T-helper 1 cell (primary cell): ENCODE measurements around the gene WDR6.

ENCODE experiments used
- DNase-seq, 5 donors: peaks; one replicate each; pipeline ENCODE4 v3.0.0-alpha.2; 2012 to 2020

The WDR6 gene

DNA sequence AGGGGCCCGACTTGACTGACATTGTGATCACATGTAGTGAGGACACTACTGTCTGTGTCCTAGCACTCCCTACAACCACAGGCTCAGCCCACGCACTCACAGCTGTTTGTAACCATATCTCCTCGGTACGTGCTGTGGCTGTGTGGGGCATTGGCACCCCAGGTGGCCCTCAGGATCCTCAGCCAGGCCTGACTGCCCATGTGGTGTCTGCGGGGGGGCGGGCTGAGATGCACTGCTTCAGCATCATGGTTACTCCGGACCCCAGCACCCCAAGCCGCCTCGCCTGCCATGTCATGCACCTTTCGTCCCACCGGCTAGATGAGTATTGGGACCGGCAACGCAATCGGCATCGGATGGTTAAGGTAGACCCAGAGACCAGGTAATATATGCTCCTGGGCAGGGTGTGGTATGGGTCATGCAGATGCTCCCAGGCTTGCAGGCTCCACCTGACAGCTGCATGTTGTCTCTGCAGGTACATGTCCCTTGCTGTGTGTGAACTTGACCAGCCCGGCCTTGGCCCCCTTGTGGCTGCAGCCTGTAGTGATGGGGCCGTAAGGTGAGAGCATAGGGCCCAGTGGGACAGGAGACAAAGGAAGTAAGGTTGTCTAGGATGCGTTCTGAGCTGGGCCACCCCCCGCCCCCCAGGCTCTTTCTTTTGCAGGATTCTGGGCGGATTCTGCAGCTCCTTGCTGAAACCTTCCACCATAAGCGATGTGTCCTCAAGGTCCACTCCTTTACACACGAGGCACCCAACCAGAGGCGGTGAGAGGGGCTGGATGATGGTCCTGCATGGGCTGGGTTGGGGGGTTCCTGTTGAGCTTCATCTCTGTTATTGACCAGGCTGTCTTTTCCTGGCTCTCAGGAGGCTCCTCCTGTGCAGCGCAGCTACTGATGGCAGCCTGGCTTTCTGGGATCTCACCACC is 6.8 kb downstream of the WDR6 start:
- DNase-seq, result peak in 3 of 5 donors; percentile 29 to 49 (median 32)

DNA sequence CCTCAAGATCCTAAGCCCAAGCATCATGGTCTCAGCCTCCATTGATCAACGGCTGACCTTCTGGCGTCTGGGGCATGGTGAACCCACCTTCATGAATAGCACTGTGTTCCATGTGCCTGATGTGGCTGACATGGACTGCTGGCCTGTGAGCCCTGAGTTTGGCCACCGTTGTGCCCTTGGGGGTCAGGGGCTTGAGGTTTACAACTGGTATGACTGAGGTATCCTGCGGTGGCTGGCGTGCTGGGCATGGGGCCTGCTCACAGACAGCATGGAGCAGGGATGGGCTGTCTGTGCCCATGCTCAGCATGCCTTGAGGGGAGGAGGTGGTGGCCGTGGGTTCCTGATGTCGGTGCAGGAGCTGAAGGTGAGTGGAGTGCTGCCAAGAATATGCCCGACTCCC is 7.9 kb downstream of the WDR6 start:
- no peak for DNase-seq

DNA sequence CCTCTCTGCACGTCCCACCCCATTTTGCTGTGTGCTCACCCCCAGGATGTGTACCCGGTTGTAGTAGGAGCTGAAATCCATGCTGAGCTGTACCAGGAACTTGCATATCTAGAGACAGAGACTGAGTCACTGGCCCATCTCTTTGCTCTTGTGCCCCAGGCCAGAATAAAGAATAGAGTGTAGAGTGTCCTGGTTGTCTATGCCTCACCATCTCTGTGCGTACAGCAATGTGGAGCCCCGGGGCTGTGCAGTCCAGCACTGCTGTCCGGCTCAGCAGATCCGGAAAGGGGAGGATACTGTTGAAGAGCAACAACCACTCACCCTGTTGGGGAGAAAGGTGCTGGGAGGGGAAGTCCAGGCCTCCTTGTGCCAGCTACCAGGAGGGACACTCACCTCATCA is 8.6 kb downstream of the WDR6 start:
- no peak for DNase-seq

DNA sequence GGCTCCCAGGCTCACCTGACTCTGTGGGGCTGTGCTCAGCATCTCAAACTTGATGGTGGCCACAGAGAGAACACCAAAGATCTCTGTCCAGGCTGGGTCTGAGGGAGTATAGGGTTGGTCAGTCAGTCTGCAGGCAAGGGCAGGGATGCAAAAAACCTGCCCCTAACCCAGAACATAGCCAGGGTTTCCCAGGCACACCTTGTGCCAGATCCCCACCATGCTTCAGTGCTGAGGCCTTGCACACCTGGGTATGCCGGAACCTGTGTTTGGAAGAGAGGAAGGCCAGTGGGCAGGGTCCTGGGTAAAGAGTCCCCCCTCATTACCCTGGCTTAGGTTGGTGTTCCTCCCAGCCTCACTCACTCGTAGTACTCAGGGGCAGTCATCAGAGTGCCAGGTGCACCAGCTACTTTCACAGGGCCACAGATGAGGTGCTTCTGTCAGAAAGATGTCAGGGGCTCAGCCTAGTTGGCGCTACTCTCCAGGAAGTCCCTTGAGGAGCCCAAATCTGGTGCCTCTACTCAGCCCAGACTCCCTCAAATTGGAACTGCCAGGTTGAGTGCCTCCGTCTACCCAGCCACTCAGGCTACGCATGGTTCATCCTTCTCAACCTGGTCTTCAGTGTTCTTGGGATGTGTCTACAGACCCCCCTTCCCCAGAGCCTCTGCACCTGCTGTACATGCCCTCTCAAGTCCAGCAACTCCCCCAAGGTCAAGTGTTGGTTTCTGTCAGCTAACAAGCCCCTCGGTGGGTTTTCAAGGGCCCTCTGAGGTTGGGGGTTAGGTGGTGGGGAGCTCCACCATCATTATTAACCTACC is 9.4 kb downstream of the WDR6 start:
- no peak for DNase-seq

DNA sequence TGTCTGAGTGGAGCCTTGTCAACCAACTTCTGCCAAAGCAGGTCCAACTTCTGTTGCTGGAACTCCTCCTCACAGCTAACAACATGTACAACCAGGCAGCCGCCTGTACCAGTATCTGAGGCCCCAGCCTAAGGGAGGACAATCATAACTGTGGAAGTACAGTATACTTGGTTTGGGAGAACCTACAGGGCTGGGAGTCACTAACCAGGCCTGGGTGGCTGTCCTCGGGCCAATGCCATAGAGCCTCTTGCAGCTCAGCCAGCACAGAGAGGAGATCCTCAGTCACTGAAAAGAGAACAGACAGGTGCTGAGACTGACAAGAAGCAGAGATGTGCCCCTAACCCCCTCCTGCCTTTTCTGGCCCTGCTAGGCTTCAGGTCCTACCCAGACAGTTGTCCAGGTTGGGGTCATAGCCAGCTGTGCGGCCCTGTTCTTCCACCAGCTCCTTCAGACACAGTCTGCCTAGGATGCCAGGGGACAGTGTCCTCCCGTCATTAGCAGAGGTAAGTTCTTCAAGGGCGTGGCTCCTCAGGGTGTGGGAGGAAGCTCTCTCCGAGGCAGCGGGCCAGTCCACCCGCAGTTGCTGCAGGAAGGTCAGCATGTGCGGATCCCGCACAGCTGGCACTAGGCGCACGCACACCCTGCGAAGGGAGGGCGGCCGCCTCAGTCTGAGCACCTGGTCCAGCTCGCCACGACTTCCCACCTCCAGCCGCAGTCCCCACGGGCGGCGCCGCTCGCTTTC is 10.2 kb downstream of the WDR6 start:
- no peak for DNase-seq

DNA sequence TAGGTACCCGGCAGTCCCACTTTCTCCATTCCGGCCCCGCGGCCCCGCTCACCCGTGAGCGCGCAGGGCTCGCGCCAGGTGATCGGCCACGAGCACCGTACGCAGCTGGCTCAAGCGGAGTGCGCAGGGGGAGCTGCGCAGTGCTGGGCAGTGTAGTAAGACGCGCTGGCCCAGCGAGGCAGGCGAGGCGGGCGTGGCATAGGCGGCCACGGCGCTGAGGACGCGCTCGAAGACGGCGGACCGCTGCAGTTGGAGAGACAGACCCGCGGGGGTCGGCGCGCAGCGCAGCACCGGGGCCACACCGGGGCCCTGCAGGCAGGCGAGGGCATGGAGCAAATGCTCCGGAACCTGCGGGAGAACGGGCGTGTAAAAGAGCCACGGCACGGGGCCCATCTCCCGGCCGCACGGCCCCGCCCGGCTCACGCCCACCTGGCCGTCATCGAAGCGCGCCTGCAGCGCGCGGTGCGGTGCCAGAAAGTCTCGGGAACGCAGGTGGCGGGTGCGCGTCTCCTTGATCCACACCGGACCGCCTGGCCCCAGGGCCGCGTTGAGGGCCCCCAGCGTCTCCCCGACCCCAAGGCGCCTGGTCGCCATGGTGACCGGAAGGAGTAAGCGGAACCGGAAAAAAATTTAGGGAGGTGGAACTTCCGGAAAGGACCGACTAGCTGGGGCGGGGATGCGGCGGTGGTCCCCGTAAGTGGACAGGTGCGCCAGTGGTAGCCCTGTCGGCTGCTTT is 10.9 kb downstream of the WDR6 start, which contains the start of gene DALRD3:
Gene DALRD3, minus strand, starts transcription at position 610 of the 736 bp plus-strand sequence. Its CDS starts 16 bp downstream, at position 594.
- peak in 4 of 5 donors; percentile 31 to 61 (median 48) for DNase-seq

DNA sequence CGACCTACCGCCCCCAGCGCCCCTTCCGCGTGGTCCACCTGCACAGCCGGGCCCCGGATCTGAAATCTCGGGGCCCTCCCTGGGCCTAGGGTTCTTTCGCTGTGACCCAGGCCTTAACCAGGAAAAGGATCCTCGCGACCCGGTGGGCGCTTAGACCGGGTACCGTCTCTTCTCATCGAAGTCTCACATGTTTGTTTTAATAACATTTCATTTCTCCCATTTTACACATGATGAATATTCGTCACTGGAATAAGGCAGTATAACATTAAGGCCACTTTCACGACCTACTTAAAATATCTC is 11.5 kb downstream of the WDR6 start:
- DNase-seq, result no peak

DNA sequence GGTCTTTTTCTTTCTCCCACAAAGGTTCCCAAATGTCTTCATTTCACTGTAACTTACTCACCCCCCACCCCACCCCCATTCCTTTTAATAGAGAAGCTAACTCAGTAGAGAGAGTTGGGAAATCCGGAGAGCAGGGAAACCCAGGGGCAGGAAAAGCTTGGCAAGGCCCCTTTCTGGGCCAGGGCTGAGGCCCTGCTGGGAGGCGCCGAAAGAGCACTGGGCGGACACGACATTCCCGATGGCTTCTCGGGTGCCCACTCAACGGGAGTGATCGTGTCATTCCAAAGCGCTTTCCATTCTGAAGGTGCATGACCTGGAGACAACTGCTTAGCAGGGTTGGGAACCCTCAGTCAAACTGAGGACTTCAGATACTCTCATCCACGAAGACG is 12.7 kb downstream of the WDR6 start:
- no peak for DNase-seq

DNA sequence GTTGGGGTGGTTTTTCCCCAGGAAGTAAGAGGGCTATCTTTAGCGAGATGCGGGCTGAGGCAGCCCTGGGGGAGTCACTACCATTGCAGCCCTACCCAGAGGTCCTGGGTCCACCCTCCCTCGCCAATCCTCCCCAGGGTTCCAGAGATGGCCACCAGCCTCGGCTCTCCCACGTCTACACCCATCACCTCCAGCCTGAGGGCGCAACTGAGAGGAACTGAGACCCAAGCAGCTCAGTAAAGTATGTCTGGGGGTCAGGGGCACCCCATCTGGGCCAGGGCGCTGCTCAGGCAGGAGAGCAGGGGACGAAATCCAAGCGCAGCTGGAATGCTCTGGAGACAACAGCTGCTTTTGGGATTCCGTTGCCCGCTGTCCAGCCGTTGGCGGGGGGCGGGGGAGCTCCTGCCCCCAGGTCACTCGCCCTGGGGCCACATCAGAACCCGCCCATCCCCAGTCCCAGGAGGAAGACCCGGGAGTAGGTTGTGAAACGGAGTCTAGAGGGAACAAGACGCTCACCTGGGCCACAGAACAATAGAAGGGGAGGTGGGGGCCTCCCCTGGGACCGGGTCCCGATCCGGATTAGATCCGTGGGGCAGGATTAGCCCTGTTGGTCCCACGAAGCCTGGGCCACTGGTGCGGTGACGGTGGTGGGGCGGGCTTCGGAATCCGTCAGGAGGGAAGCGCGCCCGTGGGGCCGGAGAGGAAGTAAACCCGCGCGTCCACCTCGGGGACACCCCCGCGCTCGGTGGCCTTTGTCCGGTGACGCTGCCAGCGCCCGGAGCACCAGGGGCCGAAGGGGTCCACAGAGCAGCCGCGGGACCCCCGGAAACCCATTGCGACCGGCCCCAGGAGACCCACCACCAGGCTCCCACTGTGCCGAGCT is 13.4 kb downstream of the WDR6 start:
- DNase-seq, result peak in 1 of 5 donors; percentile 58

DNA sequence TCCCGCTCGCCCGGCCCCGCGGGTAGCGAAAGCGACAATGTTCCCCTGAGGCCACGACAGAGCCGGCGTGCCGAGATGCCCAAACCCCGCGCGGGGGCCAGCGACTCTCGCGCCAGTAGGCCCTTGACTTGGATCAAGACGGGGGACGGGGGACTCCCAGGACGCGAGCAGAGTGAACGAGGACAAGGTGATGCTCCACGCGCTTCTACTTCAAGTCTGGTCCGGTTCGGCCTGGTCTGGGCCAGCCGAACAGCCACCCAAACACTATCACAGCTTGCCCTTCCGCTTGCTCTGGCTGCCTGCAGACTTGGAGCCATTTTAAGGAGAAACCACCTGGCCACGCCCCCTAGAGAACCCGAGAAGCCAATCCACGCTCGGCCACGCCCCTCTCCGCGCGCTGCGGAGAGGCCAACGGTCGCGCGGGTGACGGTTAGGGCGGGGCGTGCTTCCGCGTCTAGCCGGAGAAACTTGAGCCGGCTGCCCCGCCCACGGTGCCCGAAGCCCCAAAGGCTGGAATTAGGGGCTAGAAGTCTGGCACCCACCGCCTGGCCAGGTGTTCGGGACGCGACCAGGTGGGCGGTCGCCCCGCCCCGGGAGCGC is 14.1 kb downstream of the WDR6 start:
- peak; percentile 97 to 99 (median 99) for DNase-seq

DNA sequence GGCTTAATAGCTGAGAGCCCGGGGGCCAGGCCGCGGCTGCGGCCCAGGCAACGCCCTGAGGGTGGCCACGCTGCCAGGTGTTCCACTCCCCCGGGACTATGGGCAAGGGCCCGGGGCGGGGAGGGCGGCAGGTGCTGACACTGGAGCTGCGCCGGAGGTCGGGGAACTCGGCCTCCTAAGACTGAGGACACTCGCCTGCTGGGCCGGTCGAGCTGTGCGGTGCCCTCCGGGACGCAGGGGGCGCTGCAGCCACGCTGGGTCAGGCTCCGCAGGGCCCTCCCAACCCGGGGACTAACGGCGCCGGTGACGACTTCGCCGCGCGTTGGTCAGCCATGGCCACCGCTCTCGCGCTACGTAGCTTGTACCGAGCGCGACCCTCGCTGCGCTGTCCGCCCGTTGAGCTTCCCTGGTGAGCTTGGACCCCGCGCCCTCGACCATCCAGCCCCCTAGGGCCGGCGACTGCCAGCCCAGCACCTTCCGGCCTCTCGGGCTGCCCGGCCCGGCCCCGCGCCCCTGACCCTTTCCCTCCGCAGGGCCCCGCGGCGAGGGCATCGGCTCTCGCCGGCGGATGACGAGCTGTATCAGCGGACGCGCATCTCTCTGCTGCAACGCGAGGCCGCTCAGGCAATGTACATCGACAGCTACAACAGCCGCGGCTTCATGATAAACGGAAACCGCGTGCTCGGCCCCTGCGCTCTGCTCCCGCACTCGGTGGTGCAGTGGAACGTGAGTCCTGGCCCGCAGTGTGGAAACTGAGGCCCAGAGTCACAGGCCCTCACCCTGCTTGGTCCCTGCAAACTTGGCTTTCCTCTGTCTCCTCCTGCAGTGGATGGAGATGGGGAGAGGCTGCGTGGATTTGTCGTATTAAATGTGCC is 14.9 kb downstream of the WDR6 start, which contains the start of gene NDUFAF3:
Gene NDUFAF3, plus strand, starts transcription at position 309 of the 875 bp plus-strand sequence. Its CDS starts 24 bp downstream, at position 333.
- peak; percentile 79 to 93 (median 87) for DNase-seq

DNA sequence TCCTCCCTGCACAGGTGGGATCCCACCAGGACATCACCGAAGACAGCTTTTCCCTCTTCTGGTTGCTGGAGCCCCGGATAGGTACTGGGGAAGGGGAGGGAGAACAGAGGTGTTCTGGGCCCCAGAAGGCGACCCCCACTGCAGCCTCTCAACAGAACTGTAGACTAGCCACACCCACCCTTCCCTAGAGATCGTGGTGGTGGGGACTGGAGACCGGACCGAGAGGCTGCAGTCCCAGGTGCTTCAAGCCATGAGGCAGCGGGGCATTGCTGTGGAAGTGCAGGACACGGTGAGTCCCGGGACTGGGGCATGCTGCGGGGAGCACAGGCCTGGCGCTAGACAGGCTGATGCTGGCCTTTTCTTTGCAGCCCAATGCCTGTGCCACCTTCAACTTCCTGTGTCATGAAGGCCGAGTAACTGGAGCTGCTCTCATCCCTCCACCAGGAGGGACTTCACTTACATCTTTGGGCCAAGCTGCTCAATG is 15.5 kb downstream of the WDR6 start:
- DNase-seq, result no peak

DNA sequence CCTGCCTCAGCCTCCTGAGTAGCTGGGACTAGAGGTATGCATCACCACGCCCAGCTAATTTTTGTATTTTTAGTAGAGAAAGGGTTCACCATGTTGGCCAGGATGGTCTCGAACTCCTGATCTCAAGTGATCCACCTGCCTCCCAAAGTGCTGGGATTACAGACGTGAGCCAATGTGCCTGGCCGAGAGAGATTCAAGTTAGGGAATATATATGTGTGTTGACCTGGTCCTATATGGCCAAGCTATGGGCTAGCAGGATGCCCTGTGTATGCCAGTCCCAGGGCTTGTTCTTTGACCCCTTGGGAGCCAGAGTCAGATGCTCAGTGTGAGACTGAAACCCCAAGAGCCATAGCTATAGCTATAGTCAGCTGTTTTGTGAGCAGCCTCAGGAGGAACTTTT is 16.6 kb downstream of the WDR6 start:
- DNase-seq, result no peak

DNA sequence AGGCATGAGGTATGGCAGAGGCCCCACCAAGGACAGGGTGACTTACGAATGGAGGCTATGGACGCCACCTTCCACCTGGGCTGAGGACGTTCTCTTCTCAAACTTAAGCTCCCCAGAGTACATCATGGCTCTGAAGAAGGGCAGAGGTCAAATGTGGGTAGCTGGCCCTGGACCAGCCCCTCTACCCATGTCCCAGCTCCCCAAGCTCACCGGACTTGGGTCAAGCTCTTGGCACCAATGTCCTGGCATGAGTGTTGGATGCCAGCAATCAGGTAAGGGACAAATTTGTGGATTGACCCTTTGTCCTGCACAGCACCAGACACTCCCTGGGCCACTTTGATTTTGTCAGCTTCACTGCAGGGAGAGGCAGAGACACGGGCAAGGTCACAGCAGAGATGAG is 17.3 kb downstream of the WDR6 start:
- no peak for DNase-seq

DNA sequence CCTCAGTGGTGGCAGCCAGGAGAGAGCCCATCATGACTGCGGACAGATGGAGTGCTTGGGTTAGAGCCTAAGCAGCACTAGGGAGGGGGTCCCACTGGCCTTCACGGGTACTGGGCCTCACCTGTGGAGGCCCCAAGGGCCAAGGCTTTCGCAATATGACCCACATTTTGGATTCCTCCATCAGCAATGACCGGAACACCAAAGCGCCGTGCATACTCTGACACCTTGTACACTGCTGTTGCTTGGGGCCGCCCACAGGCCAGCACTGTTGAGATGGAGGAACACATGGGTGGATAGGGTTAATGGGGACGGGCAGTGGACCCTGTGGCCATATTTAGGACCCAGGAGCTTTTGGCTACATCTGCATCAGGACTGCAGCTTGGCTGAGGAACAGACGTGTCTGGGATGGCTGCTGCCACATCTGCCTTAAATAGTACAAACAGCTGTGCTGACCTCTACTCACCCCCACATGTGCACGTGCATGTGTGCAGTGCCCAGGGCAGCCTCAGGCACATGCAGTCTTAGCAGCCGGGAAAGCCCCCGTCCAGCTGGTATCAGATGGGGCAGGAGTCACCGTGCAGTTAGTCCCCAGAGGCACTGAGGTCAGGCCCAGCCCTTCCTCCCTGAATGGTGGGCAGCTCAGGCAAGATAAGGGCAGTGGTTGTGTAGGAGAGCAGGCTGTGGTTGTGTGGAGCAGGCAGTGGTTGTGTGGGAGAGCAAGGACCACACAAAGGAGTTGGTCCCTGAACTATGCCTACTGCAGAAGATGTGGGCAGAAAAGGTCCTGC is 18.0 kb downstream of the WDR6 start:
- no peak for DNase-seq

DNA sequence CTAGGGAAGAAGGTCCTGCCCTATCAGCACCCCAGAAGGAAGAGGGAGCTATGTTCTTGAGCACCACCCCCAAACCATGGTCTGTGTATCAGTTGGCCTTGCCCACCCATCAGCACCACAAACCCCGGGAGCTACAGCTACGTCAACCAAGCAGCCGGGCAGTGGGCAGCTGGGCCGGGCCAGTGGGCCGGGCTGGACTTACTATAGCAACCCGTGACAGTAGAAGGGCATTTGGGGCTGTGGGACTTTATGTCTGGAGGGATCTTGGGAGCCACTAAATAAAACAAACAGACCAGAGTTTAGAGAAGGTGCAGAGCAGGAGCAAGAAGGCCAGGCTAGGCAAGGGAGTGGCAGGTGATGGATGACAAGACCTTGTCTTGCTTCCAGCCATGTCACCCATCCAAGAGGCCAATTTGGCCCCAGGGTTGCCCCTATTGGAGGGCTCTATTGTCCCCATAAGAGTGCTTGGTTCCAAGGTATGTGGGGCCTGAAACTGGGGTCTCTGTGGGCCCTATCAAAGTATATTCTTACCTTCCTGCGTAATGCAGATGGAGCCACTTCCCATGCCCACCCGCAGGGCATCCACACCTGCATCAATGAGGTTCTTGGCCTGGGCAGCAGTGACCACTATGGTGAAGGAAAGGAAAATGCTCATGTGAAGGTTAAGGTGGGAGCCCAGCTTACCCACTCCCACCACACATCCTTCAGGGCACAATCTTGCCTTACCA is 18.8 kb downstream of the WDR6 start:
- DNase-seq, result no peak

DNA sequence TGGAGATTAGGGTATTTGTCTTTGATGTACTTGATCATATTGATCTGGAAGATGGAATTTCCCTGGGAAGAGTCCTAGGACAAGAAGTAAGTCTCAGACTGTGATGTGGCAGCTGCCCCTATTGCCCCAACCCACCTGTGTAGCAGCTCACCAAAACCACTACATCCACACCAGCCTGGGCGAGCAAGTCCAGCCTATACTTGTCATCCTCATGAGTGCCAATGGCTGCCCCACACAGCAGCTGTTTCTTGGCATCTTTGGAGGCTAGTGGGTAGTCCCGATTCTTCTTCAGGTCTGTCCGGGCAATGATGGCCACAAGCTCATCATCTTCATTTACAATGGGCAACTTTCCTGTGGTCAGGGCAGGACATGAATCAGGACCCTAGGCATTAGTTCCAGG is 19.3 kb downstream of the WDR6 start:
- DNase-seq, result no peak

DNA sequence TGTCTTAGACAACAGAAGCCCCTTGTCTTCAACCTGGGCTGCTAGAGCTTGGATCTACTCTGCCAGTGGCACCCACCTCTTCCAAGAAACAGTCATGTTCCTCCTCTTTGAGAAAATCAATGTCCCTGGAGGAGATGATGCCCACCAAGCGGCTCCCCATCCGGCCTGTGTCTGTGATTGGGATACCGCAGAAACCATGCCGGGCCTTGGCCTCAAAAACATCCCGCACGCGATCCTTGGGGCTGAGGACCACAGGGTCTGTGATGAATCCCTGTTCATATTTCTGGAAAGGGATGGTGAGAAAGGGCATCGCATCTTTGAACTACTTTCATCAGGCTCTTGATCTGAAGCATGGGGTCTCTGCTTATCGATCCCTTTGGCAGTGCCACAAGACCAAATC is 20.4 kb downstream of the WDR6 start:
- no peak for DNase-seq
